Mucosa of stomach (tissue), 1 donor: ENCODE measurements around the gene GRK5.

Experiments used
- H3K27me3 ChIP-seq: one replicate; pipeline ENCODE4 v1.7.0; 2013; ENCODE audit warnings: mild to moderate bottlenecking, low read length; ENCODE audit not compliant: control insufficient read depth, insufficient read depth
- H3K36me3 ChIP-seq: one replicate; pipeline ENCODE4 v1.7.0; 2013; ENCODE audit warnings: low read length; ENCODE audit not compliant: control insufficient read depth, insufficient read depth
- H3K4me1 ChIP-seq: one replicate; pipeline ENCODE4 v1.7.0; 2013; ENCODE audit warnings: mild to moderate bottlenecking, low read length; ENCODE audit not compliant: control insufficient read depth, insufficient read depth
- H3K4me3 ChIP-seq: one replicate; pipeline ENCODE4 v1.7.0; 2013; ENCODE audit warnings: low read length
- H3K9ac ChIP-seq: one replicate; pipeline ENCODE4 v1.7.0; 2013; ENCODE audit warnings: mild to moderate bottlenecking, low read length, moderate library complexity
- H3K9me3 ChIP-seq: one replicate; pipeline ENCODE4 v1.7.0; 2013; ENCODE audit warnings: mild to moderate bottlenecking, low read length, moderate library complexity; ENCODE audit not compliant: control insufficient read depth
- donor health status: Pancreatic carcinoma.

The GRK5 gene

DNA sequence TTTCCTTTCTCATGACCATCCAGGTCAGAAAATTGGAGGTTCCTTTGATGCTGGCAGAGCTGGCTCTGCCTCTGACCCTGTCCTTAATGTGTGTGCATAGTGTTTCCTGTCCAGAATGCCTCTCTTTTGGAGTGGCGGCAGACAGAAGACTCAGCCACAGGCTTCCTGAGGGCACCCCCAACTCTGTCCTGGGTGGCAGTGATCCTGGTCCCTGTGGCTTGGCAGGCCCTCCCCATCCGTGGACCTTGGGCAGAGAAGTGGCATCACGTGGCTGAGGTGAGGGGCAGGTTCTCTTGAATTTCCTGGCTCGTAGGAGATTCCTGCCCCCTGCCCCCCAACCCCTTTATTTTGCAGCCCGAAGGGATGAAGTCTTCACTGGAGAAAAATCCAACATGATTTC, 202.0 kb downstream of the GRK5 start:
- Histone ChIP-seq H3K9ac (no peak overlapping the region), H3K36me3 (no peaks in the 10 kb centered on the region), H3K9me3 (no peaks in the 10 kb centered on the region), H3K4me1 (peaks cover 13% of the 10 kb centered on the region), H3K4me3 (no peak overlapping the region), H3K27me3 (no peaks in the 10 kb centered on the region)

DNA sequence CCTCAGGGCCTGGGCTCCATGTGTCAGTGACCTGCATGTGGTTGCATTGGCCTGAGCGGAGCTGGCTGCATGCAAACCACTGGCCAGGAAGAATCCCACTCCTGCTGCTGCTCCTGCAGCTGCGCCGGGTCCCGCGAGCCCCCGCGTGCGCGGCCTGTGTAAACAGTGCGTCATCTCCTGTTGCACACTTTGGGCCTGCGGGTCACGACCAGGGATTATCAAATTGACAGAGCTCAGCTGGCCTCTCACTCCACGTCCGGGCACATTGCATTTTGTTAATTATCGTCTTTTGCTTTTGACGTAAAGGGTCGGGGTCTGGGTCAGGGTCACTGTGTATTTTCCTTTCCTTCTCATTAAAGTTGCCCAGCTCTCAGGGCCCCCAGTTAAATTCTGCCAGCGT, 202.5 kb downstream of the GRK5 start:
- Histone ChIP-seq H3K27me3 (no peaks in the 10 kb centered on the region), H3K4me3 (no peak overlapping the region), H3K4me1 (peaks cover 16% of the 10 kb centered on the region), H3K9me3 (no peaks in the 10 kb centered on the region), H3K36me3 (no peaks in the 10 kb centered on the region), H3K9ac (peak overlapping the region; percentile 2)

DNA sequence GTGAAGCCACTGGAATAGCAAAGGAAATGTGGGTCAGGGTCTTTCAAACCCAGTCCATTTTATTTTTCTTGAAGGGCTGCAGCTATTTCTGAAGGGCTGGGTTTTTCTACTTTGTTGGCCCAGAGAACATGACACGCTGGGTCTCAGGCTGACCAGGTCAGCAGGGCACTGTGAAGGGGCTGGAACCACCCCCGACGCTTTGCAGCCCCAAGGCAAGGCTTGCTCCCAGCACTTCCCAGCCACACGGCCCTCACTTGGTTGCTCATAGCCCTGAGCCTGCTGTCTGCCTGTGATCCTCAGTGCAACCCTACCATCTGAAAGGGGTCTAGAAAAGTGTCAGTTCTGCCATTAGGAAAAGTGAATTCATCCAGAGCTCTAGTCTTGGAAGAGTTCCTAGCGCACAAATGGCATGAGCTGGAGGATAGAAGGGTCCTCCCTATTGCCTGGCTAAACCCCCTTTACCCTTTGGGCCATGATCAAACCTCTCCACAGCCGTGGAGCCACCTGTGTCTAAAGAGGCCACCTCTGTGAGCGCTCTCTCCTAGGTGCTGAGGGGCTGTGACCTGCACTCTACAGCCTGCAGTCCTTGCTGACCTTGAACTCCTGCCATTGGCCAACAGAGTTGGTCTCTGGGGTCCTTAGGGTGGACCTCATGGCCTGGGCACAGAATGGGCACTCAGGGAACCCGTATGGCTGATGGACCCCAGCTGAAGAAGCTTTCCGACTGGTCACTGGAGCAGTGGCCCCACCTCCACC, 203.2 kb downstream of the GRK5 start:
- no peaks in the 10 kb centered on the region for H3K36me3 ChIP-seq
- peaks cover 16% of the 10 kb centered on the region for H3K4me1 ChIP-seq
- H3K9ac ChIP-seq, result peak overlapping the region; percentile 2
- H3K9me3 ChIP-seq, result no peaks in the 10 kb centered on the region
- no peak overlapping the region for H3K4me3 ChIP-seq
- no peaks in the 10 kb centered on the region for H3K27me3 ChIP-seq

DNA sequence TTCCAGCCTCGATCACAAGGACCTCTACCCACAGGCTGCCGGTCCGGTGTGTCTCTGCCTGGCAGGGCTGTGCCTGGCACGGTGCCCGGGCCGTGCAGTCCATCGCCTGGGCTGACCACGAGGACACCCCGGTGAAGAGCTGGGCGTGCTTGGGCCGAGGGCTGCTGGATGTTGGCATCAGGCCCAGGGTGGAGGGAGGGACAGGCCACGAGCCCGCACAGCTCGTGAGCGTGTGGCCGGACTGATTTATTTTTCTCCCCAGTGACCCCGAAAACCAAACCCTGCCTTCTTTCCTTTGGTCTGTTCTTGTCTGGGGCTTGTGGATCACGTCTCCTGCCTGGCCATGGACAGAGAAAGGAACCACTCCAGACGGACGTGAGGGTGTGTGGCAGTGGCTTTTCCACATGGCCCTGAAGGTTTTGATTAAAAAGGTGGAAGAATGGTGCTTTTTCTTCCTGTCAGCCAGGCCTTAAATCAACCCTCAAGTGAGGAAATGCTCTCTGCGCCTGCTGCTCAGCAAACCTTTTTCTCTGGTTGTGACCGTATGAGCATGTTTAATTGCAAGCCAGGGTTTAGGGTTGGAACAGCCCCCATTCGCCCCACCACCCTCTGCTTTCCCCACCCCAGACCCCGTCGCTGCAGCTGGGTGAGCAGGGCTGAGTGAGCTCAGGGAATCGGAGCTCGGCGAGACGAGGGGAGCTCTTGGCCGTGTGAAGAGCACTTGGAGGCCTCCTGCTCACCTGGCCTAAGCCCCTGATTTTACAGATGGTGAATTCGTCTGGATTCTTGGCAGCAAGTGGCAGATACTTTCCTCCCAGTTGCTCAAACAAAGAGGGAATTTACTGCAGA, 205.1 kb downstream of the GRK5 start:
- Histone ChIP-seq H3K9ac (peak overlapping the region; percentile 25), H3K4me1 (peaks cover 11% of the 10 kb centered on the region), H3K27me3 (no peaks in the 10 kb centered on the region)

DNA sequence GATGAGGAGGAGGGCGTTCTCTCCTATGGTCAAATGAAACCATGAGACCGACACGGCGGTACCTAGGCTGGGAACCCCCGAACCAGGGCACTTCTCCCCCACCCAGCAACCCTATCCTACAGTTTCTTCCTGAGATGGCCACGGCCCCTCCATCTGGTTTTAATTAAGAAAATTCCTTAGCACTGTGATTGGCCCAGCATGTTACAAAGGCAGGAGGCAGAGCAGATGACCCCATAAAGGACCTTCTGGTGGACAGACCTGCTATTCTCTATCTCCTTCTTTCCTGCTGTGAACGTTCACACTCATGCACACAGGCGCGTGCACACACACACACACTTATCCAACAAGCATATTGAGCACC, 205.7 kb downstream of the GRK5 start:
- H3K4me1 ChIP-seq, result peaks cover 9% of the 10 kb centered on the region
- H3K9ac ChIP-seq, result peak overlapping the region; percentile 25
- no peaks in the 10 kb centered on the region for H3K27me3 ChIP-seq

More for the DNA sequence above, 205.1 kb downstream of the GRK5 start:
- no peaks in the 10 kb centered on the region for H3K36me3 ChIP-seq
- H3K4me3 ChIP-seq, result no peak overlapping the region
- no peaks in the 10 kb centered on the region for H3K9me3 ChIP-seq

DNA sequence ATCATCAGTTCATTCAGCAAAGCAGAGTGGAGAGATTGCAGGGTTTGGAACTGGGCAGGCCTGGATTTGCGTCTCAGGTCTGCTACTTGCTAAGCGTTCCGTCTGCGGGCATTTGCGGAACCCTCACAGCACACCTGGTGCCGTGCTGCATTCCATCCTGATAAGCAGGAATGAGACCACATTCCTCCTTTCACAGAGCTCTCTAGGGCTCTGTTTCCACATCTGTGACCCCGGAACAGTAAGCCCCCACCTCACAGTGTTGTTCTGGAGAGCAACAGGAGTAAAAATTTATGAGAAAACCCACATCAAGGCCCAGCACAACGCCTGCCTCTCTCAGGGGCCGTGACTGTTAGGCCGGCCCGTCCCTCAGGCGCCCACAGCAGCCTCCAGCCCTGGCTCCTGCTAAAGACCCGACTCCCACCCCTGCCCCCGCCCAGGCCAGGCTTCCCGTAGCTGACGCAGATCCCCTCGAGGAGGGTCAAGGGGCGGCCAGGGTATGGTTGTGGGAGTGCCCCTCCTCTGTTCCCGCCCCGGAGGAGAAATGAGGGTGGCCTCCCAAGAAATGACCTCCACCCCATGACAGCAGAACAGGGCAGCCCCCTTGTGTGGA, 206.2 kb downstream of the GRK5 start:
- Histone ChIP-seq H3K9ac (peak overlapping the region; percentile 25), H3K36me3 (no peaks in the 10 kb centered on the region), H3K4me1 (peaks cover 9% of the 10 kb centered on the region), H3K9me3 (no peaks in the 10 kb centered on the region), H3K4me3 (no peak overlapping the region), H3K27me3 (no peaks in the 10 kb centered on the region)

More for the DNA sequence above, 205.7 kb downstream of the GRK5 start:
- no peaks in the 10 kb centered on the region for H3K36me3 ChIP-seq
- no peak overlapping the region for H3K4me3 ChIP-seq
- no peaks in the 10 kb centered on the region for H3K9me3 ChIP-seq

DNA sequence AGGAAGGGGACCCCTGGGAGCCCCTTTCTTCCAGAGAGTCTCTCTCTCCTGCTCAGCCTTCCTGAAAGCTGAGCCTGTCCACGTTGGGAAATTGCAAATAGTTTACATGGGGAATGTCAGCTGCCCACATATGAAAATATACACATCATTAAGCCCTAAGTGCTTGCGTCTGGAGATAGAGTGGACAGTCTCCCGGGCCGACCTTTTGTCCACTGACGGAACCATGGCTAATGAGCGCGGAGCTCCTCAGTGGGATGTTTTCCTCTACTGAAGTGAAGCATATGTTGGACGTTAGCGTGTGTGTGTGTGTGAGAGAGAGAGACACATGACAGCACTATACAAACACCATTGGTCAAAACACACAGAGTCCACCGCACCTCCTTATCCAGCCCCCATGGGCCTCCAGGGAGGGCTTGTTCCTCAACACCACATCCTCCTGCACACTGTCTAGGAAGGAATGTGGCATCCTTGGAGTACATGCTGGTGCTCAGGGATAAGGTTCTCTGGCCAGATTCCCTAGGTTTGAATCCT, 206.8 kb downstream of the GRK5 start:
- Histone ChIP-seq H3K4me3 (no peak overlapping the region), H3K9ac (no peak overlapping the region), H3K9me3 (no peaks in the 10 kb centered on the region), H3K36me3 (no peaks in the 10 kb centered on the region), H3K4me1 (peaks cover 9% of the 10 kb centered on the region), H3K27me3 (no peaks in the 10 kb centered on the region)

DNA sequence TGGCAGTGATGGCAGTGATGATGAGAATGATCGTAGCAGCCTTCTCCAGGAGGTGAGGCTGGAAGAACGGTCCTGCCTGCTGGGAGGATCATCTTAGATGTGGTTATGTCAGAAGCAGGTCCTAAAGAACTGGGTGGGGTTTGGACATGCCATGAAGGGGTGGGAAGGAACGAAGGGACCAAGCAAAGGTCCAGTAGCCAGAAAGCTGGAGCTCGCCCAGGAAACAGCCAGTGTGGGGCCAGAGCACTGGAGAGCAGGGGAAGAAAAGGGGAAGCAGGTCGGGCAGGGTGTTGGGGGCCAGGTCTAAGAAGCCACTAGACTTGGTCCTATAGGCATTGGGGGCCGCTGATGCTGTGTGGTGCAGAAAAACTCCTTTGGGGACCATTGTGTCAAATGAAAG, 207.8 kb downstream of the GRK5 start:
- H3K9ac ChIP-seq, result no peak overlapping the region
- H3K4me1 ChIP-seq, result peaks cover 9% of the 10 kb centered on the region
- no peaks in the 10 kb centered on the region for H3K36me3 ChIP-seq

DNA sequence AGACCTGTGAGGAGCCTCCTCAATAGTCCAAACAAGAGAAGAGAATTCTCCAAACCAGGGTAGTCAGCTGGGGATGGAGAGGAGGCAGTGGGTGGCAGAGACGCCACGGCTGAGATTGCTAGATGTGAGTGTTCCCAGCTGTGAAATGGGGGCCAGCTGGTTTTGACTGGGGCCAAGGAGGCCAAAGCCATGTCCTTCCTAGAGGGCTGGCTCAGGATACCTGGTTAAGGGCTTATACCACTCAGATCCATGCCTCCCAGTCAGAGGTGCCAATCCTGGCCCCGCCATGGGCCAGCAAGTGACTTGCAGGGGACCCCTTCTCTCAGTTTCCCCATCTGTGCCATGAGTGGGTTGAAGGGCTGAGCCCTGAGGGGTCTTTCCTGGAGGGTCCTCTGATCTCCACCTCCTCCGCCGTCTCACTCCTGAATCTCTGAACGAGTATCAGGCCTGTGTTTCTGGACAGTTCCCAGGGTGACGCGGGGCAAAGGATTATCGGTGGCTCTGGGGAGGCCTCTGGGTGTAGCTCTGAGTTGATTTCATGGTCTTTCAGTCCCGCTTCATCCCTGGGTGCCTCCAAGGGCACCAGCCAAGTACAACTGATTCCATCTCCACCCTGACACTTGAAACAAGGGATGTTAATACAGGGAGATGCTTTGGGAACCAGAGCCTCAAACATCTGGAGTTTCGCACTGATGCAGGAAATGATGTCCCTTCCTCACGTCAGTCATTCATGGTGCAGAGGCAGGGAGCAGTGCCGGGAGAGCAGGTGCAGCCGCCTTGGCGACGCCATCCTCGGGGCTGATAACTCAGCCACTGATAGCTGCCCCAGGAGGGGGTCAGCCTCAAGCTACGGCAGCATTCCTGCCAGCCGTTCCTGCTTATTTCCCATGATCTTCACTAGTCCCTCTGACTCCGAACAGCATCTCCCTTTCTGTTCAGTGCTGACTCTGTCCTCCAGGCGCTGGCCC, 208.4 kb downstream of the GRK5 start:
- no peaks in the 10 kb centered on the region for H3K9me3 ChIP-seq
- no peaks in the 10 kb centered on the region for H3K27me3 ChIP-seq
- no peaks in the 10 kb centered on the region for H3K36me3 ChIP-seq
- H3K4me3 ChIP-seq, result no peak overlapping the region
- H3K4me1 ChIP-seq, result peaks cover 6% of the 10 kb centered on the region
- H3K9ac ChIP-seq, result no peak overlapping the region

More for the DNA sequence above, 207.8 kb downstream of the GRK5 start:
- Histone ChIP-seq H3K4me3 (no peak overlapping the region), H3K9me3 (no peaks in the 10 kb centered on the region), H3K27me3 (no peaks in the 10 kb centered on the region)

DNA sequence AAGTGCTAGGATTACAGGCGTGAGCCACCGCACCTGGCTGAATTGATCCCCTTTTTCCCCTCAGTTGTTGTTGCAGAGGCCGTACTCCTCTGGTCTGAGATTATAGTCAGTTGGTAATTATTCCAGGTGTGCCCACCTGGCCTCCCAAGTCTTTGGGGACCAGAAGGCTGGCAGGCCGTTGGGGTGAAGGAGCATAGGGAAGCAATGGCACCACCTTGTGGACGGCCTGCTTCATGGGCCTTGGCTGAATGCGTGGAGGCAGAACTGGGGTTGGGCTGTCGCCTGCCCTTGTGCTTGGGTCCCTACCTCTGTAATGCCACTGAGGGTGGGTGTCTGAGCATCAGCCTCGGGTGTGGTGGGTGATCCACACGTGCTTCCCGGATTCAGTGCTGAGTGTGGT, 209.5 kb downstream of the GRK5 start:
- Histone ChIP-seq H3K36me3 (no peaks in the 10 kb centered on the region), H3K4me3 (no peak overlapping the region), H3K9ac (no peak overlapping the region), H3K9me3 (no peaks in the 10 kb centered on the region), H3K4me1 (peaks cover 6% of the 10 kb centered on the region), H3K27me3 (no peaks in the 10 kb centered on the region)

DNA sequence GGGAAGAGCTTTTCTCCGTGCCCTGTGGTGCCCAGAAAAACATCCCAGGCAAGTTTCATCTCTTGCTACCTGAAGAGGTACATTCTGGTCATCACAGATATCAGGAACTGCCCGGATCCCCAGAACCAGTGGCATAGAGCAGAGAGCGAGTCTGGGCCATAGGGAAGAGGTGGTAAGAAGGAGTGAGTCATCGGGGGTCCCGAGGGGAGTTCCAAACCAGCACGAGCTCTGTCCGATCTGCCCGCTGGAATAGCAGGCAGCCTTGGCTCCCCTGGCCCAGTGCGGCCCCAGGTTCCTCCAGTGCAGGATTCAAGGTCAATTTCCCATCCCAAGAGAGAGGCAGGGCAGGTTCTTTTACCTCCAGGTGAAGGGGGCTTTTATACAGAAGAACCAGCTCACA, 210.5 kb downstream of the GRK5 start:
- Histone ChIP-seq H3K4me3 (no peak overlapping the region), H3K9me3 (no peaks in the 10 kb centered on the region), H3K4me1 (peaks cover 6% of the 10 kb centered on the region), H3K9ac (no peak overlapping the region), H3K36me3 (no peaks in the 10 kb centered on the region), H3K27me3 (no peaks in the 10 kb centered on the region)
